HEK293 (cell line): Measurements from ENCODE around the gene MPPE1.

Experiments
- IKZF3 ChIP-seq: fragments of 450-650 bp; IDR thresholded peaks from 2 replicates; pipeline ENCODE4 v1.5.0; 2018; ENCODE audit warnings: missing biosample characterization, mild to moderate bottlenecking, missing genetic modification characterization, moderate library complexity
- KLF1 ChIP-seq: fragments of 450-650 bp; formaldehyde crosslinking; IDR thresholded peaks from 2 replicates; pipeline ENCODE4 v1.5.1; 2016; ENCODE audit warnings: missing biosample characterization, missing genetic modification characterization
- KLF8 ChIP-seq: fragments of 450-650 bp; formaldehyde crosslinking; IDR thresholded peaks from 2 replicates; pipeline ENCODE4 v1.5.1; 2016; ENCODE audit warnings: missing biosample characterization, missing genetic modification characterization
- MZF1 ChIP-seq: fragments of 450-650 bp; formaldehyde crosslinking; IDR thresholded peaks from 2 replicates; pipeline ENCODE4 v1.5.1; 2017; ENCODE audit warnings: missing biosample characterization, missing genetic modification characterization, borderline replicate concordance
- ZBTB1 ChIP-seq: fragments of 450-650 bp; formaldehyde crosslinking; IDR thresholded peaks from 2 replicates; pipeline ENCODE4 v1.5.1; 2016; ENCODE audit warnings: missing biosample characterization, missing genetic modification characterization
- ZEB2 ChIP-seq: fragments of 450-650 bp; formaldehyde crosslinking; IDR thresholded peaks from 2 replicates; pipeline ENCODE4 v1.5.1; 2016; ENCODE audit warnings: missing biosample characterization, missing genetic modification characterization
- ZNF121 ChIP-seq: fragments of 450-650 bp; formaldehyde crosslinking; IDR thresholded peaks from 2 replicates; pipeline ENCODE4 v1.5.1; 2016; ENCODE audit warnings: missing biosample characterization, missing genetic modification characterization
- ZNF16 ChIP-seq: fragments of 450-650 bp; formaldehyde crosslinking; IDR thresholded peaks from 2 replicates; pipeline ENCODE4 v1.5.1; 2016; ENCODE audit warnings: low read depth, missing biosample characterization, missing genetic modification characterization
- ZNF175 ChIP-seq: fragments of 450-650 bp; formaldehyde crosslinking; IDR thresholded peaks from 2 replicates; pipeline ENCODE4 v1.5.1; 2016; ENCODE audit warnings: missing biosample characterization, missing genetic modification characterization
- ZNF202 ChIP-seq: fragments of 450-650 bp; formaldehyde crosslinking; IDR thresholded peaks from 2 replicates; pipeline ENCODE4 v1.5.1; 2016; ENCODE audit warnings: missing biosample characterization, missing genetic modification characterization, borderline replicate concordance
- ZNF23 ChIP-seq: fragments of 450-650 bp; formaldehyde crosslinking; IDR thresholded peaks from 2 replicates; pipeline ENCODE4 v1.5.1; 2016; ENCODE audit warnings: missing biosample characterization, missing genetic modification characterization, borderline replicate concordance
- ZNF37A ChIP-seq: fragments of 450-650 bp; IDR thresholded peaks from 2 replicates; pipeline ENCODE4 v1.5.1; 2018; ENCODE audit warnings: missing biosample characterization, missing genetic modification characterization
- ZNF473 ChIP-seq: fragments of 450-650 bp; formaldehyde crosslinking; IDR thresholded peaks from 2 replicates; pipeline ENCODE4 v1.5.1; 2017; ENCODE audit warnings: missing biosample characterization, missing genetic modification characterization
- ZNF558 ChIP-seq: fragments of 450-650 bp; formaldehyde crosslinking; IDR thresholded peaks from 2 replicates; pipeline ENCODE4 v1.5.1; 2016; ENCODE audit warnings: missing biosample characterization, missing genetic modification characterization
- ZNF571 ChIP-seq: fragments of 450-650 bp; formaldehyde crosslinking; IDR thresholded peaks from 2 replicates; pipeline ENCODE4 v1.5.0; 2017; ENCODE audit warnings: missing biosample characterization, missing genetic modification characterization
- ZNF610 ChIP-seq: fragments of 450-650 bp; formaldehyde crosslinking; IDR thresholded peaks from 2 replicates; pipeline ENCODE4 v1.5.1; 2016; ENCODE audit warnings: missing biosample characterization, missing genetic modification characterization, borderline replicate concordance
- ZNF621 ChIP-seq: fragments of 450-650 bp; formaldehyde crosslinking; IDR thresholded peaks from 2 replicates; pipeline ENCODE4 v1.5.1; 2017; ENCODE audit warnings: missing biosample characterization, missing genetic modification characterization
- ZNF624 ChIP-seq: fragments of 450-650 bp; formaldehyde crosslinking; IDR thresholded peaks from 2 replicates; pipeline ENCODE4 v1.5.1; 2017; ENCODE audit warnings: missing biosample characterization, missing genetic modification characterization
- ZNF629 ChIP-seq: fragments of 450-650 bp; formaldehyde crosslinking; IDR thresholded peaks from 2 replicates; pipeline ENCODE4 v1.5.1; 2017; ENCODE audit warnings: missing biosample characterization, missing genetic modification characterization
- ZNF660 ChIP-seq: fragments of 450-650 bp; IDR thresholded peaks from 2 replicates; pipeline ENCODE4 v1.5.1; 2018; ENCODE audit warnings: missing biosample characterization, mild to moderate bottlenecking, missing genetic modification characterization
- ZNF830 ChIP-seq: fragments of 450-650 bp; IDR thresholded peaks from 2 replicates; pipeline ENCODE4 v1.5.0; 2018; ENCODE audit warnings: missing biosample characterization, missing genetic modification characterization, low read depth, mild to moderate bottlenecking, moderate library complexity
- TF ChIP-seq, protein P1 (sequence below): fragments of 450-650 bp; formaldehyde crosslinking; IDR thresholded peaks from 2 replicates; pipeline ENCODE4 v1.5.1; 2016; ENCODE audit warnings: missing biosample characterization, missing genetic modification characterization
- TF ChIP-seq, protein P2 (sequence below): fragments of 450-650 bp; formaldehyde crosslinking; IDR thresholded peaks from 2 replicates; pipeline ENCODE4 v1.5.1; 2017; ENCODE audit warnings: missing biosample characterization, missing genetic modification characterization
- TF ChIP-seq, protein P3 (sequence below): fragments of 450-650 bp; formaldehyde crosslinking; IDR thresholded peaks from 2 replicates; pipeline ENCODE4 v1.5.1; 2017; ENCODE audit warnings: missing biosample characterization, missing genetic modification characterization
- TF ChIP-seq, protein P4 (sequence below): fragments of 450-650 bp; formaldehyde crosslinking; IDR thresholded peaks from 2 replicates; pipeline ENCODE4 v1.5.1; 2016; ENCODE audit warnings: missing biosample characterization, missing genetic modification characterization
- TF ChIP-seq, protein P5 (sequence below): fragments of 450-650 bp; formaldehyde crosslinking; IDR thresholded peaks from 2 replicates; pipeline ENCODE4 v1.5.1; 2016; ENCODE audit warnings: missing biosample characterization, missing genetic modification characterization
- TF ChIP-seq, protein P6 (sequence below): fragments of 450-650 bp; formaldehyde crosslinking; IDR thresholded peaks from 2 replicates; pipeline ENCODE4 v1.5.1; 2016; ENCODE audit warnings: missing biosample characterization, missing genetic modification characterization

The MPPE1 gene

DNA sequence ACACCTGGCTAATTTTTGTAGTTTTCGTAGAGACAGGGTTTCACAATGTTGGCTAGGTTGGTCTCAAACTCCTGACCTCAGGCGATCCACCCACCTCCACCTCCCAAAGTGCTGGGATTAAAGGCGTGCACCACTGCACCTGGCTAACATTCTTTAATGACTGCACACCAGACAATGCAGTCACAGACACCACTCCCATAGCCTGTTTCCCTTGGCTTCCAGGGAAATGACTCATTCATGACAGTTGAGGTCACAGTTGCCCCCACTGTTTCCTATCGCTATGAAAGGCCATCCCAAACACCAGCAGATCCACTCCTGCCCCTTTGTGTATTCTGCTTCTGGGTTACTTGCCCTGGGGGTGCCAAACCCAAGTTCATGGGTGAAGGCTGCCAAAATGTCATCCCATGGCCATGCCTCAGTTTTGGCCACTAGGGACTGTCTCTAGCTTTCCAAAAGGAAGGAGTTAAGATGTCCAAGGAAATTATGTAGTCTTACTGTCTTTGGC is 48.2 kb downstream of the MPPE1 start (continued):
- TF ChIP-seq, protein P1, sequence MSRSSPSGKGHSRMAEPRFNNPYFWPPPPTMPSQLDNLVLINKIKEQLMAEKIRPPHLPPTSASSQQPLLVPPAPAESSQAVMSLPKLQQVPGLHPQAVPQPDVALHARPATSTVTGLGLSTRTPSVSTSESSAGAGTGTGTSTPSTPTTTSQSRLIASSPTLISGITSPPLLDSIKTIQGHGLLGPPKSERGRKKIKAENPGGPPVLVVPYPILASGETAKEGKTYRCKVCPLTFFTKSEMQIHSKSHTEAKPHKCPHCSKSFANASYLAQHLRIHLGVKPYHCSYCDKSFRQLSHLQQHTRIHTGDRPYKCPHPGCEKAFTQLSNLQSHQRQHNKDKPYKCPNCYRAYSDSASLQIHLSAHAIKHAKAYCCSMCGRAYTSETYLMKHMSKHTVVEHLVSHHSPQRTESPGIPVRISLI (tag by site-specific recombination): no peak
- TF ChIP-seq, protein P2, sequence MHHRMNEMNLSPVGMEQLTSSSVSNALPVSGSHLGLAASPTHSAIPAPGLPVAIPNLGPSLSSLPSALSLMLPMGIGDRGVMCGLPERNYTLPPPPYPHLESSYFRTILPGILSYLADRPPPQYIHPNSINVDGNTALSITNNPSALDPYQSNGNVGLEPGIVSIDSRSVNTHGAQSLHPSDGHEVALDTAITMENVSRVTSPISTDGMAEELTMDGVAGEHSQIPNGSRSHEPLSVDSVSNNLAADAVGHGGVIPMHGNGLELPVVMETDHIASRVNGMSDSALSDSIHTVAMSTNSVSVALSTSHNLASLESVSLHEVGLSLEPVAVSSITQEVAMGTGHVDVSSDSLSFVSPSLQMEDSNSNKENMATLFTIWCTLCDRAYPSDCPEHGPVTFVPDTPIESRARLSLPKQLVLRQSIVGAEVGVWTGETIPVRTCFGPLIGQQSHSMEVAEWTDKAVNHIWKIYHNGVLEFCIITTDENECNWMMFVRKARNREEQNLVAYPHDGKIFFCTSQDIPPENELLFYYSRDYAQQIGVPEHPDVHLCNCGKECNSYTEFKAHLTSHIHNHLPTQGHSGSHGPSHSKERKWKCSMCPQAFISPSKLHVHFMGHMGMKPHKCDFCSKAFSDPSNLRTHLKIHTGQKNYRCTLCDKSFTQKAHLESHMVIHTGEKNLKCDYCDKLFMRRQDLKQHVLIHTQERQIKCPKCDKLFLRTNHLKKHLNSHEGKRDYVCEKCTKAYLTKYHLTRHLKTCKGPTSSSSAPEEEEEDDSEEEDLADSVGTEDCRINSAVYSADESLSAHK (tag by site-specific recombination): no peak
- TF ChIP-seq ZNF16 (tag by site-specific recombination) (no peak), ZNF558 (no peak), MZF1 (tag by site-specific recombination) (no peak), KLF1 (tag by site-specific recombination) (0 out of 2 replicates have a peak, but pooled peaks have one; percentile 50), ZNF202 (tag by site-specific recombination) (no peak), ZNF121 (tag by site-specific recombination) (no peak), ZBTB1 (tag by site-specific recombination) (no peak), ZNF610 (no peak), ZNF830 (tag by site-specific recombination) (no peak), ZNF660 (no peak), ZNF624 (tag by site-specific recombination) (no peak), ZNF37A (tag by site-specific recombination) (no peak), ZNF473 (tag by site-specific recombination) (no peak), ZNF23 (tag by site-specific recombination) (no peak), ZNF175 (tag by site-specific recombination) (no peak), ZNF621 (no peak), ZNF571 (no peak), ZEB2 (tag by site-specific recombination) (no peak), KLF8 (no peak), IKZF3 (tag by site-specific recombination) (no peak), ZNF629 (tag by site-specific recombination) (peak; percentile 50; the same call in 1 of the 2 replicates)
- TF ChIP-seq, protein P3, sequence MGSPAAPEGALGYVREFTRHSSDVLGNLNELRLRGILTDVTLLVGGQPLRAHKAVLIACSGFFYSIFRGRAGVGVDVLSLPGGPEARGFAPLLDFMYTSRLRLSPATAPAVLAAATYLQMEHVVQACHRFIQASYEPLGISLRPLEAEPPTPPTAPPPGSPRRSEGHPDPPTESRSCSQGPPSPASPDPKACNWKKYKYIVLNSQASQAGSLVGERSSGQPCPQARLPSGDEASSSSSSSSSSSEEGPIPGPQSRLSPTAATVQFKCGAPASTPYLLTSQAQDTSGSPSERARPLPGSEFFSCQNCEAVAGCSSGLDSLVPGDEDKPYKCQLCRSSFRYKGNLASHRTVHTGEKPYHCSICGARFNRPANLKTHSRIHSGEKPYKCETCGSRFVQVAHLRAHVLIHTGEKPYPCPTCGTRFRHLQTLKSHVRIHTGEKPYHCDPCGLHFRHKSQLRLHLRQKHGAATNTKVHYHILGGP (tag by site-specific recombination): no peak
- TF ChIP-seq, protein P4, sequence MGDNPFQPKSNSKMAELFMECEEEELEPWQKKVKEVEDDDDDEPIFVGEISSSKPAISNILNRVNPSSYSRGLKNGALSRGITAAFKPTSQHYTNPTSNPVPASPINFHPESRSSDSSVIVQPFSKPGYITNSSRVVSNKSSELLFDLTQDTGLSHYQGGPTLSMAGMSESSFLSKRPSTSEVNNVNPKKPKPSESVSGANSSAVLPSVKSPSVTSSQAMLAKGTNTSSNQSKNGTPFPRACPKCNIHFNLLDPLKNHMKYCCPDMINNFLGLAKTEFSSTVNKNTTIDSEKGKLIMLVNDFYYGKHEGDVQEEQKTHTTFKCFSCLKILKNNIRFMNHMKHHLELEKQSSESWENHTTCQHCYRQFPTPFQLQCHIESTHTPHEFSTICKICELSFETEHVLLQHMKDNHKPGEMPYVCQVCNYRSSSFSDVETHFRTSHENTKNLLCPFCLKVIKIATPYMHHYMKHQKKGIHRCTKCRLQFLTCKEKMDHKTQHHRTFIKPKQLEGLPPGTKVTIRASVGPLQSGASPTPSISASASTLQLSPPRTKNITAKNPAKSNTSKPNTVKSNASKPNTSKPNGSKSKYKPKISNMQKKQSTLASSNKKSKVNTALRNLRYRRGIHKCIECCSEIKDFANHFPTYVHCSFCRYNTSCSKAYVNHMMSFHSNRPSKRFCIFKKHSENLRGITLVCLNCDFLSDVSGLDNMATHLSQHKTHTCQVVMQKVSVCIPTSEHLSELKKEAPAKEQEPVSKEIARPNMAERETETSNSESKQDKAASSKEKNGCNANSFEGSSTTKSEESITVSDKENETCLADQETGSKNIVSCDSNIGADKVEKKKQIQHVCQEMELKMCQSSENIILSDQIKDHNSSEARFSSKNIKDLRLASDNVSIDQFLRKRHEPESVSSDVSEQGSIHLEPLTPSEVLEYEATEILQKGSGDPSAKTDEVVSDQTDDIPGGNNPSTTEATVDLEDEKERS (tag by site-specific recombination): no peak
- TF ChIP-seq, protein P5, sequence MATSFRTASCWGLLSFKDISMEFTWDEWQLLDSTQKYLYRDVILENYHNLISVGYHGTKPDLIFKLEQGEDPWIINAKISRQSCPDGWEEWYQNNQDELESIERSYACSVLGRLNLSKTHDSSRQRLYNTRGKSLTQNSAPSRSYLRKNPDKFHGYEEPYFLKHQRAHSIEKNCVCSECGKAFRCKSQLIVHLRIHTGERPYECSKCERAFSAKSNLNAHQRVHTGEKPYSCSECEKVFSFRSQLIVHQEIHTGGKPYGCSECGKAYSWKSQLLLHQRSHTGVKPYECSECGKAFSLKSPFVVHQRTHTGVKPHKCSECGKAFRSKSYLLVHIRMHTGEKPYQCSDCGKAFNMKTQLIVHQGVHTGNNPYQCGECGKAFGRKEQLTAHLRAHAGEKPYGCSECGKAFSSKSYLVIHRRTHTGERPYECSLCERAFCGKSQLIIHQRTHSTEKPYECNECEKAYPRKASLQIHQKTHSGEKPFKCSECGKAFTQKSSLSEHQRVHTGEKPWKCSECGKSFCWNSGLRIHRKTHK (tag by site-specific recombination): no peak
- TF ChIP-seq, protein P6, sequence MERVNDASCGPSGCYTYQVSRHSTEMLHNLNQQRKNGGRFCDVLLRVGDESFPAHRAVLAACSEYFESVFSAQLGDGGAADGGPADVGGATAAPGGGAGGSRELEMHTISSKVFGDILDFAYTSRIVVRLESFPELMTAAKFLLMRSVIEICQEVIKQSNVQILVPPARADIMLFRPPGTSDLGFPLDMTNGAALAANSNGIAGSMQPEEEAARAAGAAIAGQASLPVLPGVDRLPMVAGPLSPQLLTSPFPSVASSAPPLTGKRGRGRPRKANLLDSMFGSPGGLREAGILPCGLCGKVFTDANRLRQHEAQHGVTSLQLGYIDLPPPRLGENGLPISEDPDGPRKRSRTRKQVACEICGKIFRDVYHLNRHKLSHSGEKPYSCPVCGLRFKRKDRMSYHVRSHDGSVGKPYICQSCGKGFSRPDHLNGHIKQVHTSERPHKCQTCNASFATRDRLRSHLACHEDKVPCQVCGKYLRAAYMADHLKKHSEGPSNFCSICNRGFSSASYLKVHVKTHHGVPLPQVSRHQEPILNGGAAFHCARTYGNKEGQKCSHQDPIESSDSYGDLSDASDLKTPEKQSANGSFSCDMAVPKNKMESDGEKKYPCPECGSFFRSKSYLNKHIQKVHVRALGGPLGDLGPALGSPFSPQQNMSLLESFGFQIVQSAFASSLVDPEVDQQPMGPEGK (tag by site-specific recombination): 0 out of 2 replicates have a peak, but pooled peaks have one; percentile 28
